GM23338 (cell line): ENCODE results near the gene CD48. TPM values are rescaled to one million over a fixed set of nuclear protein-coding genes. Genes with fewer than 3 reads are reported as not detected.

Experiments
- ATAC-seq: fragments of 200-7000 bp; cut with Tn5 transposase; 3 replicates; pipeline ENCODE4 v1.9.1; 2020
- DNase-seq: peaks from one replicate; pipeline ENCODE4 v3.0.0-alpha.2; 2015; ENCODE audit warnings: low spot score
- H2AFZ ChIP-seq: fragments of 200-600 bp; sonication (generic); 2 replicates; pipeline ENCODE4 v1.8.0; 2016; ENCODE audit warnings: antibody characterized with exemption, mild to moderate bottlenecking, moderate library complexity
- H3F3A ChIP-seq: fragments of 200-600 bp; sonication (generic); replicated peaks from 2 replicates; pipeline ENCODE4 v1.8.0; 2017; ENCODE audit warnings: antibody characterized with exemption, mixed run types, low read depth
- H3K27ac ChIP-seq: fragments of 200-600 bp; sonication (generic); 2 replicates; pipeline ENCODE4 v1.6.1; 2016; ENCODE audit warnings: low read depth
- H3K27me3 ChIP-seq: fragments of 200-600 bp; sonication (generic); 2 replicates; pipeline ENCODE4 v1.8.0; 2016; ENCODE audit warnings: mild to moderate bottlenecking, mixed run types, moderate library complexity; ENCODE audit not compliant: insufficient read depth
- H3K36me3 ChIP-seq: fragments of 200-600 bp; sonication (generic); 2 replicates; pipeline ENCODE4 v1.8.0; 2016; ENCODE audit warnings: mild to moderate bottlenecking; ENCODE audit not compliant: insufficient read depth
- H3K4me1 ChIP-seq: fragments of 200-600 bp; sonication (generic); 2 replicates; pipeline ENCODE4 v1.8.0; 2016; ENCODE audit warnings: mild to moderate bottlenecking, moderate library complexity; ENCODE audit not compliant: insufficient read depth
- H3K4me2 ChIP-seq: fragments of 200-600 bp; sonication (generic); 2 replicates; pipeline ENCODE4 v1.7.1; 2017; ENCODE audit warnings: mixed run types
- H3K4me3 ChIP-seq: fragments of 200-600 bp; sonication (generic); 2 replicates; pipeline ENCODE4 v1.6.1; 2016; ENCODE audit warnings: mixed run types
- H3K79me2 ChIP-seq: fragments of 200-600 bp; sonication (generic); replicated peaks from 2 replicates; pipeline ENCODE4 v1.8.0; 2017; ENCODE audit warnings: mild to moderate bottlenecking; ENCODE audit not compliant: insufficient read depth
- H3K9me2 ChIP-seq: fragments of 200-600 bp; sonication (generic); 2 replicates; pipeline ENCODE4 v1.8.0; 2017; ENCODE audit not compliant: insufficient read depth
- H4K20me1 ChIP-seq: fragments of 200-600 bp; sonication (generic); replicated peaks from 2 replicates; pipeline ENCODE4 v1.8.0; 2017; ENCODE audit warnings: mild to moderate bottlenecking; ENCODE audit not compliant: insufficient read depth
- H3K27ac Mint-ChIP-seq: 2 replicates; pipeline ENCODE4 v1.8.0; 2020; ENCODE audit warnings: inconsistent platforms, mild to moderate bottlenecking, moderate library complexity, mixed read lengths
- H3K27me3 Mint-ChIP-seq: 3 replicates; pipeline ENCODE4 v1.8.0; 2022; ENCODE audit warnings: low read depth, mild to moderate bottlenecking, moderate library complexity, mixed read lengths, inconsistent platforms; ENCODE audit not compliant: insufficient read depth, poor library complexity
- H3K36me3 Mint-ChIP-seq: 3 replicates; pipeline ENCODE4 v1.8.0; 2021; ENCODE audit warnings: low read depth, mild to moderate bottlenecking, inconsistent platforms, moderate library complexity, mixed read lengths
- H3K4me1 Mint-ChIP-seq: 3 replicates; pipeline ENCODE4 v1.8.0; 2020; ENCODE audit warnings: mild to moderate bottlenecking, inconsistent platforms, mixed read lengths
- H3K4me3 Mint-ChIP-seq: 3 replicates; pipeline ENCODE4 v1.8.0; 2021; ENCODE audit warnings: moderate library complexity, mild to moderate bottlenecking, inconsistent platforms, mixed read lengths
- H3K9me3 Mint-ChIP-seq: 3 replicates; pipeline ENCODE4 v1.8.0; 2020; ENCODE audit warnings: moderate library complexity, mild to moderate bottlenecking, inconsistent platforms, mixed read lengths
- CREB1 ChIP-seq: fragments of 250-450 bp; sonication (Bioruptor Pico); IDR thresholded peaks from 2 replicates; pipeline ENCODE4 v1.5.0; 2020; ENCODE audit warnings: low read depth, mild to moderate bottlenecking, moderate library complexity
- CTCF ChIP-seq, 2 experiments: fragments of 200-600 bp in 1 of 2; sonication (generic) in 1 of 2; conservative IDR thresholded peaks; 2 replicates each; pipeline versions ENCODE4 v1.5.1 to v1.6.1; 2016 to 2017; ENCODE audit warnings: antibody characterized with exemption in 2 of 2, low read depth in 2 of 2, mild to moderate bottlenecking in 2 of 2, moderate library complexity in 1 of 2
- EZH2phosphoT487 ChIP-seq: fragments of 200-600 bp; sonication (generic); IDR thresholded peaks from one replicate; pipeline ENCODE4 v1.8.1; 2018; ENCODE audit warnings: antibody characterized with exemption; ENCODE audit not compliant: unreplicated experiment
- JUNB ChIP-seq: IDR thresholded peaks from one replicate; pipeline ENCODE4 v1.6.1; 2016; ENCODE audit warnings: antibody characterized with exemption; ENCODE audit not compliant: unreplicated experiment
- NANOG ChIP-seq: IDR thresholded peaks from 2 replicates; pipeline ENCODE4 v1.6.1; 2016; ENCODE audit warnings: antibody characterized with exemption, borderline replicate concordance
- POLR2AphosphoS5 ChIP-seq: IDR thresholded peaks from 2 replicates; pipeline ENCODE4 v1.6.1; 2016; ENCODE audit warnings: antibody characterized with exemption, low read depth
- ZNF114 ChIP-seq: fragments of 250-450 bp; sonication (Bioruptor Pico); IDR thresholded peaks from 2 replicates; pipeline ENCODE4 v1.5.0; 2020; ENCODE audit warnings: mild to moderate bottlenecking, moderate library complexity
- ZNF331 ChIP-seq: fragments of 250-450 bp; sonication (Bioruptor Pico); IDR thresholded peaks from 2 replicates; pipeline ENCODE4 v1.5.0; 2020; ENCODE audit warnings: low read depth, mild to moderate bottlenecking, moderate library complexity
- ZNF462 ChIP-seq: fragments of 250-450 bp; sonication (Bioruptor Pico); IDR thresholded peaks from 2 replicates; pipeline ENCODE4 v1.5.0; 2020; ENCODE audit warnings: mild to moderate bottlenecking, moderate library complexity
- polyA plus RNA-seq: library from polyadenylated mRNA; unstranded; fragments of >200 nt; fragmentation: Nextera tagmentation; extraction: Ambion mirVana; gene quantifications from 2 replicates; pipeline ENCODE4 v1.2.1, GENCODE V29; 2016
- total RNA-seq: library from RNA; depleted of rRNA; stranded (reverse); fragments of >200 nt; shearing (Covaris generic); gene quantifications from 2 replicates; pipeline ENCODE4 v1.2.3, GENCODE V29; 2014

Gene CD48
- total and polyA plus RNA-seq, 2 experiments from 2014 or later: 0.34 to 0.45 TPM

GRCh38 chr1:160739098-160739511 lies 27.5 kb upstream of the CD48 start, which contains the start of gene SLAMF7 (continued):
- TF ChIP-seq CTCF (conservative IDR thresholded peaks at IDR 0.05; ENCODE audit: low read depth in 2 of 2): no peak

GRCh38 chr1:160738271-160738670 lies 26.6 kb upstream of the CD48 start:
- H3K4me3 Mint-ChIP-seq: no peak overlapping the region
- no peak overlapping the region for H3K27ac Mint-ChIP-seq
- Histone ChIP-seq H3F3A (no peaks in the 10 kb centered on the region), H4K20me1 (no peaks in the 10 kb centered on the region), H3K27ac (no peak overlapping the region), H3K4me2 (no peak overlapping the region), H3K27me3 (no peaks in the 10 kb centered on the region), H3K4me1 (no peaks in the 10 kb centered on the region), H3K79me2 (no peaks in the 10 kb centered on the region), H3K36me3 (no peaks in the 10 kb centered on the region), H3K4me3 (no peak overlapping the region), H3K9me2 (peaks cover 3% of the 10 kb centered on the region; the same call in 1 of the 2 replicates), H2AFZ (no peak overlapping the region)
- peaks cover 17% of the 10 kb centered on the region for H3K9me3 Mint-ChIP-seq
- no peaks in the 10 kb centered on the region; the same call in 1 of the 3 replicates for H3K4me1 Mint-ChIP-seq
- peaks cover 8% of the 10 kb centered on the region; the same call in 2 of the 3 replicates for H3K36me3 Mint-ChIP-seq
- no peak for TF ChIP-seq CREB1
- TF ChIP-seq JUNB: no peak
- no peaks in the 10 kb centered on the region for H3K27me3 Mint-ChIP-seq
- DNase-seq (no peak), ATAC-seq (no peak)

- H3K9me3 Mint-ChIP-seq: peaks cover 20% of the 10 kb centered on the region
- H3K27me3 Mint-ChIP-seq: no peaks in the 10 kb centered on the region
- peaks cover 8% of the 10 kb centered on the region; the same call in 2 of the 3 replicates for H3K36me3 Mint-ChIP-seq
- TF ChIP-seq NANOG: no peak
- no peak for TF ChIP-seq POLR2AphosphoS5
- no peak for TF ChIP-seq ZNF331
- TF ChIP-seq EZH2phosphoT487: no peak
- TF ChIP-seq ZNF114 (CRISPR knock-in tag): no peak
- TF ChIP-seq JUNB: no peak
- no peak for TF ChIP-seq ZNF462 (CRISPR knock-in tag)
Measured at GRCh38 chr1:160734301-160734700, 22.7 kb upstream of the CD48 start.

More at GRCh38 chr1:160734301-160734700, 22.7 kb upstream of the CD48 start:
- Histone ChIP-seq H3K4me1 (no peaks in the 10 kb centered on the region), H3K36me3 (no peaks in the 10 kb centered on the region), H4K20me1 (no peaks in the 10 kb centered on the region), H3K4me2 (no peak overlapping the region), H3K79me2 (no peaks in the 10 kb centered on the region), H3K4me3 (no peak overlapping the region), H3K9me2 (peaks cover 3% of the 10 kb centered on the region; the same call in 1 of the 2 replicates), H3K27me3 (no peaks in the 10 kb centered on the region), H3K27ac (no peak overlapping the region), H2AFZ (no peak overlapping the region), H3F3A (no peaks in the 10 kb centered on the region)
- Mint-ChIP-seq H3K4me1 (no peaks in the 10 kb centered on the region), H3K4me3 (no peak overlapping the region), H3K27ac (no peak overlapping the region)
- no peak for ATAC-seq
- DNase-seq: no peak
